Hematopoietic multipotent progenitor cell treated with erythropoietin and hydrocortisone succinate and interleukin-3 and kit ligand, for 8 days (in vitro differentiated cells): ENCODE data around the gene FN3K.

Experiments
- DNase-seq: peaks from one replicate; pipeline ENCODE4 v3.0.0-alpha.2; 2015

The FN3K gene

DNA sequence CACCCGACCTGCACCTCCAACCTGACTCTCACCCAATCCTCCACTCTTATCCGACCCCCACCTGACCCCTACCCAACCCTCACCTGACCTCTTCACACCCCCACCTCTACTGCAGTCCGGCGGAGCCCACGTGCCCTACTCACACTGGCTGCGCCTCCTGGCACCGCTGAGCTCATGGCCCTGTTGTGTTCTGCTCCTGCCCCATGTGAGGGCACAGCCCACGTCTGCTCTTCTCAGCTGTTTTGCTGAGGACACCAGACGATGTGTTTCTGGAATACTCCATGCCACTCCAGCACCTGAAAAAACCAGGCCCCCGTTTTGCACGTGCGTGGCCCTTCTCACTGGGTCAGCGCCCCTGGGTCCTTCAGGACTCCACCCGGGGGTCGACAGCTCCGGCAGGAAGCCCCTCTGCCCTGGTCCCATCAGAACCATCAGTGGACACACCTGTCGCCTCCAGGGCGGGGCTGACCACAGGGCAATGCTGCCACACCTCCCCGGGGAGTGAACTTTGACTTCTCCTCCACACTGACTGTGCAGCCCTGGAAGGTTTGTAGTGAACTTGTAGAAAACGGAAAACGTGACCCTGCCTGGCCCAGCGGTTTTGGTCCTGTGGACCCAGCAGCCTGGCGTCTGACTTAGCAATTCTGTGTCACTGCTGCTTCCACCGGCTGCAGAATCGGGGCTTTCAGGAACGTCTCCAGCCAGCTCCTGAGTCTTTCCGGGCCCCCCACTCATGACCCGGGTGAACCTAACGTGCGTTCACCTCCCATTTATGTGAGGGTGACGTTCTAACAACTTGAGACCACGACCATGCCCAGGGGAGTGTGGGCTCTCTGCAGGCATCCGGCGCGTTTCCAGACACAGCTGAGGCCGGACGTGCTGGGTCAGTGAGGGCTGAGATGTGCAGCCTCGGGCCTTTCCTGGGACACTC, 31.2 kb upstream of the FN3K start:
- no peak for DNase-seq

DNA sequence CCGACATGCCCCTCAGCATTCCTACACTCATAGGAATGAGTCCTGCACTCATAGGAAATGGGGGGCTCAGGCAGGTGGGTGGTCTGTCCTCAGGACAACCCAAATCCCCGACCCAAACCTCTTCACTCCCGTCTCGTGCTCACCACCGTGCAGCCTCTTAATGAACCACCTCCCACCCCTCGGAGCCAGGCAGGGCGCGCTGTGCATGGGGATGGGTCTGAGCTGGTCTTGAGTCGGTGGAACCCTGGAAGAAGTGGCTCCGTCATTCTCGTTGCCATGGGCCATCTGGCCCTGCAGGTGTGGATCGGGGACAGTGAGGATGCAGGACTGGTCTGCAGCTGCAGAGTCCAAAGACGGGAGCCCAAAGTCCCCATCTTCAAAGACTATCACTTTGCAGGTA, 30.5 kb upstream of the FN3K start:
- DNase-seq = no peak

DNA sequence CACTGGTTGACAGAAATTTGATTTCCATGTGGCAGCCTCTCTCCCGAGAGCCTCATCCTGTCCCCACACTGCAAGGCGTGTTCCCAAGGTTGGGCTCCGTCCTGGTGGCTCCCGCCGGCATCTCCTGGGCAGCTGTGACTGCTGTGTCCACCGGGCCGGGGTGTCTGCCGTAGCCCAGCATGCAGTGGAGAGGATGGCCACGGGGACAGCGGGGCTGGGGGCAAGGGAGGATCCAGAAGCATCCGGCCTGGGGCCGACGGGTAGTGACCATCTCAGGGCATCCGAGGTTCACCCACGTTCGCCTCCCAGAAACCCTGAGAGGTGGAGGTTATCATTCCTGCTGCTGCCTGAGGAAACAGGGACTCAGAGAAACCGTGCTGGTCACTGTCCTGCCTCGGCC, 29.7 kb upstream of the FN3K start:
- DNase-seq = no peak

DNA sequence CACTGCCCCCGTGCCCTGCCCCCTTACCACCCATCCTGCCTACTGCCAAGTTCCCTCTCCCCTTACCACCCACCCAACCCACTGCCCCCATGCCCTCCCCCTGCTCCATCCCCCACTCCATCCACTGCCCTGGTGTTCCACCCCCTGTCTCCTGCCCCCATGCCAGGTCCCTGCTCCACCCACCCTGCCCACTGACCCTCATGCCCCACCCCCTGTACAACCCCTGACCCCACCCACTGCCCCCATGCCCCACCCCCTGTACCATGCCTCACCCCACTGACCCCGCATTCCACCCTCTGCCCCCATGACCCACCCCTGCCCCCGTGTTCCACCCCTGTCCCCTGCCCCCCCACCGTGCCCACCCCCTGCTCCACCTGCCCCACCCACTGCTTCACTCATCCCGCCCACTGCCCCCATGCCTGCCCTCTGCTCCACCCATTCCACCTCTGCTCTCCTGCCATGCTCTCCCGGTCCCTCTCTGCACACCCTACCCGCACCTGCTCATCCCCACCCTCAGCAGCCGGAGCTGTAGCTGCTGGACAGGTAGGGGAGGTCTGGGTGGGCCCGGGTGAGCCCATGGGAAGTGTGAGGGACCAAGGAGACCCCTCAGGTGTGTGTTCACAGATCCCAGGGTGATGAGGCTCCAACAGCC, 26.3 kb upstream of the FN3K start:
- no peak for DNase-seq

DNA sequence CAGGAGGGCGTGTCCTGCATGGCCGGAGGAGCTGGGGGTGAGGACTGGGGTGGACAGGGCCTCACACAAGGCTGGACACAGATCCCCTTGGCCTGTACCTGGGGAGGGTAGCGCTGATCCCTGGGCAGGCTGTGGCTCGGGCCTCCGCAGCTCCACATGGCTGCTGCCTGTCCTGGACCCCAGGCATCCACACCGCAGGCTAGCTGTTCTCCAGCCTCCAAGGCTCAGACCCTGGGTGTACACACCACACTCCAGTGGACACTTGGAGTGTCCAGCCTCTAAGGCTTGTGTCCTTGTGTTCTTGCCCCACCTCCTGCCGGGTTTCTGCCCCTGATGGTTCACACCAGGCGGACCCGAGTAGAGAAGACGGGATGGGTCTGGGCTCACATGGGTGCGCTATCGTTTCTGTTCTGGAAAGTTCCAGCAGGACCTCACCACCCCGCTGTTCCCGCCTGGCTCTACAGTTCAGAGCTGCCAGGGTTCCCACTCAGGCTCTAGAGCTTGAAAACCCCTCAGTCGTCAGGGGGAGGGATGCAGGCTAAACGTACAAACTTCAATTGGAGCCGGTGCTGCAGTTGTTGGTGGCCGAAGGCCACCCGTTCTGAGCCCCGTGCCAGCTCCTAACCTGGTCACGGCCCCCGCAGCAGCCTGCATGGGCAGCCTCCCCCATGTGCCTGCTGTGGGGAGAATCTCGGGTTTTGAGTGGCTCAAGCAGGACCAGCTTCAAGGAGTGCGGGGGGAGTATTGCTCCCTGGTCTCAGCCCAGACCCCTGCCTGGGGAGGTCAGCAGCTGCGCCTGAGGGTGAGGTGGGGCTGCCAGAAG, 25.5 kb upstream of the FN3K start:
- DNase-seq = no peak

DNA sequence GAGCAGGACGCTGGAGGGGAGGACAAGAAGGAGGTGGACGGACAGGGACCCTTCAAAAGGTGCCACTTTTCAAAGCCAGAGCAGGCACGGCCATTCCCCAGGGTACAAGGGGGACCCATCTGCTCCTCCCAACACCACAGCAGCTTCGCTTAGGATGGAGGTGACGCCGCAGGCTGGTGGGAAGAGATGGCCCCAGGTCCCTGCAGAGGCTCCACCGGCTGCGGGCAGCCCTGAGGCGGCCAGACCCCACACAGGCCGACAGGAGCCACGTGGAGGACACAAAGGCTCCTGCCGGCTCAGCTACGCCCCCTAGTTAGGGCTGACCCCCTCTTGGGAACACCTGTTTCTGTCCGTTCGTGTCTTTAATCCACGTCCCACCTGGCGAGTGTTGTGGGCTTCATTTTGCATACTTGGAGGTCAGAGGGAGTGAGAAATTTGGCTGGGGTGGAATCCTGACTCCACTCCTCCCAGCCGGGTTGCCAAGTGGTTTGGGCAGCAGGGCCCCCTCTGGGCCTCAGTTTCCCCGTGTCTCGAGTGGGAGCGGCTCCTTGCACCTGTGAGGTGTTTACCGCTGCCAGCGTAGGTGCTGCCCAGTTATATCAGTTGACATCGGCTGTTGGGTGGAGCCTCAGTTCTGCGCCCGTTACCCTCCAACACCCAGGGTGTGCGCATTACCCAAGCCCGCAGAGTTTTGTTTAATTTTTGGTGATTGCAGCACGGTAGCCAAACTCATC, 24.7 kb upstream of the FN3K start:
- no peak for DNase-seq

DNA sequence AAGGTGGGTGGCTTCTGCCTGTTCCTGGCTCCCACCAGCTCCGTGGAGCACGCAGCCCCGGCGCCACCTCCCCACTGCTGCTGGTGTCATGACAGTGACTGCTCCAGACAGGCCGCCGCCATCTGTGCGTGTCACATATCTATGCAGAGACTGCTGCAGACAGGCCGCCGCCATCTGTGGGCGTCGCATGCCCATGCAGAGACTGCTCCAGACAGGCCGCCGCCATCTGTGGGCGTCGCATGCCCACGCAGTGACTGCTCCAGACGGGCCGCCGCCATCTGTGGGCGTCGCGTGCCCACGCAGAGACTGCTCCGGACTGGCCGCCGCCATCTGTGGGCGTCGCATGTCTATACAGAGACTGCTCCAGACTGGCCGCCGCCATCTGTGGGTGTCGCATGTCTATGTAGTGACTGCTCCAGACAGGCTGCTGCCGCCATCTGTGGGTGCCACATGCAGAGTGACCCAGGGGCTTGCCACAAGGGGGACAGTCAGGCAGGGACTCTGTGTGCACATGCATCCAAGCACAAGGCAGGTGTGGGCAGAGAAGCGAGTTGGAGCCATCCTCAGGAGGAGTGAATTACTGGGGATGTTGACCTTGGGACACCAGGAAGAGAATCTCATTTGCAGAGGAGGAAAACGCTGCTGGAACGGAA, 22.2 kb upstream of the FN3K start:
- DNase-seq = no peak

DNA sequence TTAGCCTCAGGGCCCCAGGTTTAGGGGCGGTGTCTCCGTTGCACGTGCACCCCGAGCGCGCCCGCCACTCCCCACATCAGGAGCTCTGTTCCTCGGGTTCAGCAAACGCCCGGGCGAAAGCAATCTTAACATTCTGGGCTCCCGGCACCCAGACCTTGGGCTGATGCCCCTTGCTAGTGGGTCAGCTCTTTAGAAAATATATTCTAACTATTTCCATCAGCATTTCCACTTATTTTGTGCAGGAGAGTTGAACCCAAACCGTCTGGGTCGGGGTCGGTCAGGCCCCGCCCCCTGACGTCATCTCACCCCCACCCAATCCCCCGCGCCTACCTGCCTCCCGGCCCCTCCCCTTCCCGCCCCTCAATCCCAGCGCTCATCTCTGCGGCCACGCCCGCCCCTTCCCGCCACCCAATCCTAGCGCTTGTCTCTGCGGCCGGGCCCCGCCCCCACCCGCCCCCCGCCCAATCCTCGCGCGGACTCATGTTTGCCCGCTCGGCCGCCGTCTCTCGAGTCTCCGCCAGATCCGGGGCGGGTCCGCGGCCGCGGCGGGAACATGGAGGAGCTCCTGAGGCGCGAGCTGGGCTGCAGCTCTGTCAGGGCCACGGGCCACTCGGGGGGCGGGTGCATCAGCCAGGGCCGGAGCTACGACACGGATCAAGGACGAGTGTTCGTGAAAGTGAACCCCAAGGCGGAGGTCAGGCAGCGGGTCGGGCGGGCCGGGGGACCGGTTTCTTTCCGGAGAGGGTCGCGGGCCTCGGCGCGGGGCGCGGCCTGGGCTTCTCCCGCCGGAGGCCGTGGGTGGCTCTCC, 19.0 kb upstream of the FN3K start, which contains the start of gene FN3KRP:
TSS of gene FN3KRP (plus strand) at position 504 of the 808 bp plus-strand sequence. CDS start at position 554, 50 bp downstream.
- DNase-seq = peak; percentile 90

DNA sequence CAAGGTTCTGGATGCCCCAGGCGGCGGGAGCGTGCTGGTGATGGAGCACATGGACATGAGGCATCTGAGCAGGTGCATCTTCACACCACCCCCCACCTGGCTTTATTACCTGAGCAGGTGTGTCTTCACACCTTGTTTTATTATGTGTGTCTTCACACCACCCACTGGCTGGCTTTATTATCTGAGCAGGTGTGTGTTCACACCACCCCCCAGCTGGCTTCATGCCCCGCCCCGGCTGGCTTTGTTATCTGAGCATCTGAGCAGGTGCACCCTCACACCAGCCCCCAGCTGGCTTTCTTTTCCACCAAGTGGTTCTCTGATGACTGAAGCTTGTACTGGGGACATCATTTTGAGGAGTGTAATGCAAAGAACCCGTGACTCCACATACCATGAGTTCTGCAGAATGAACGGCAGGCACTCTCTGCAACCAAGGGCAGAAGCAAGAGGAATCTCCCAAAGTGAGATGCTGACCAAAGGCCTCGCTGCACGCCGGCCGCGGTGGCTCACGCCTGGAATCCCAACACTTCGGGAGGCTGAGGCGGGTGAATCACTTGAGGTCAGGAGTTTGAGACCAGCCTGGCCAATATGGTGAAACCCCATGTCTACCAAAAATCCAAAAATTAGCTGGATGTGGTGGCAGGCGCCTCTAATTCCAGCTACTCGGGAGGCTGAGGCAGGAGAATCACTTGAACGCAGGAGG, 16.3 kb upstream of the FN3K start:
- no peak for DNase-seq

DNA sequence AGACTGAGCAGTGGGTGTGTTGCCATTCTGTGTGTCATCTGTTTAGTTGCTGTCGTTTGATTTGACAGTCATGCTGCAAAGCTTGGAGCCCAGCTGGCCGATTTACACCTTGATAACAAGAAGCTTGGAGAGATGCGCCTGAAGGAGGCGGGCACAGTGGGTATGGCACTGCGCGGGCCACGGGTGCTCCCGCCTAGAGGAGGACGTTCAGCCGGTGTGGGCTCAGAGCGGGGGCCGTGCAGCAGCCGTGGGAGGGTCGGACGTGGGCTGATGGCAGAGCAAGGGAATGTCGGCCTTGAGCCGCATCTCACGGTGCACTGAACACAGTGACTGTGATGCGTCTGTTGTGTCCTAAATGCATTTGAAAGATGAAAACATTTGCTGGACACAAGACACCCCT, 15.2 kb upstream of the FN3K start:
- DNase-seq = no peak

DNA sequence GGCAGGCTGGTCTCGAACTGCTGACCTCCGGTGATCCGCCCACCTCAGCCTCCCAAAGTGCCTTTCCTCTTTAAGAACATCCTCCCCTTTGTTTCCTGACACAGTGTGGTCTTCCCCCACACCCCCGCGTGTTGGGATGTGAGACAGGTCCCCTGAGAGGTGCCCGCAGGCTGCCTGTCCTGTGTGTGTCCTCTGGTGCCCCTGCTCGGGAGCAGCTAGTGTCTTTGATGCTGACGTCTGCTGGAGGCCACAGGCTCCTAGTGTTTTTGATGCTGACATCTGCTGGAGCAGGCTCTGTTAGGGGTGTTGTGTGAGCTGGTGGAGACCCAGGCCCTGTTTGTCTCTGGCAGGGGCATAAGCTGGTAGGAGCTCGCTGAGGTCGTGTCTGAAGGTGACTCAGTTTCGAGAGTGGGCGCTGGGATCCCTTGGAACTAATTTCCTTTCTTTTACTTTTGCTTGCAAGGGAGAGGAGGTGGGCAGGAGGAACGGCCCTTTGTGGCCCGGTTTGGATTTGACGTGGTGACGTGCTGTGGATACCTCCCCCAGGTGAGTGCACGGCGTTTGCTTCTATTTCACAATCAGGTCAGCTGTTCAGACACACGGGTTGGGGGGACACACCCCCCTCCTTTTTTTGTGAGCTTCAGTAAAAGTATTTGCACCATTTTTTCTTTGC, 12.9 kb upstream of the FN3K start:
- no peak for DNase-seq

DNA sequence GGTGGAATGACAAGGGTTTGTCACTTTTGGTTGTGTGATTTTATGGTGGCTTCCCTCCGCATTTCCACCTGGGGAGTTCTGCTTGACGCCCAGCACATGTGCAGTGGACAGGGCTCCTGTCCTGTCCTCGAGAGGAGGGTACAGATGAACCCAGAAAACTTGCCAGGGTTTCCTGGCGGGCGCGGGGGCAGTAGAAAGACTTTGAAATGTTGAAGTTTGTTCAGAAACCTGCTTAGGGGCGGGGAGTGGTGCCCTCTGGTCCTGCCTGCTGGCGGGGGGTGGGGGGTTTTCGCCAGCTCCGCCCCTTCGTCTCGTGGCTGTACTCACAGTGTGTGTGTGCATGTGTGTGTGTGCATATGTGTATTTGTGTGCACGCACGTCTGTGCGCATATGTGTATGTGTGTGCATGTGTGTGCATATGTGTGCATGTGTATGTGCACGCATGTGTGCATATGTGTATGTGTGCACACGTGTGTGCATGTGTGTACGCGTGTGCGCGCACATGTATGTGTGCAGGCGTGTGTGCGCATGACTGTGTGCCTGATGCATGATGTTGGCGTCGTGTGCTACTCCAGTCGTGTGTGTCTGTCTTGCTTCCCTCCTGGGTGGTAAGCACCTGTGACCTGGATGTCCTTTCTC, 12.1 kb upstream of the FN3K start:
- DNase-seq = no peak

DNA sequence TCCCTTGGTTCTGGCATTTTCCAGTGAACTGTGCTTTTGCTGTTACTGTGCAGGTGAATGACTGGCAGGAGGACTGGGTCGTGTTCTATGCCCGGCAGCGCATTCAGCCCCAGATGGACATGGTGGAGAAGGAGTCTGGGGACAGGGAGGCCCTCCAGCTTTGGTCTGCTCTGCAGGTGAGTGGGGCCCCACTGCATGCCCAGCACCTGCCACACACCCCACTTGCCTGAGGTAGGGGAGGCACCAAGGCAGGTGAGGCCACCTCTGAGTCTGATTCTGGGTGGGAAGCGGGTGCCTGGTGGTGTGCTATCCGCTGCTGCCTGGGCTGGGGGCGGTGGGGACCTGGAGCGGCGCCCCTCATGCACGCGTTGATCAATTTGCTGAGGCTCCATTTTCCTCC, 9.0 kb upstream of the FN3K start:
- DNase-seq = no peak

DNA sequence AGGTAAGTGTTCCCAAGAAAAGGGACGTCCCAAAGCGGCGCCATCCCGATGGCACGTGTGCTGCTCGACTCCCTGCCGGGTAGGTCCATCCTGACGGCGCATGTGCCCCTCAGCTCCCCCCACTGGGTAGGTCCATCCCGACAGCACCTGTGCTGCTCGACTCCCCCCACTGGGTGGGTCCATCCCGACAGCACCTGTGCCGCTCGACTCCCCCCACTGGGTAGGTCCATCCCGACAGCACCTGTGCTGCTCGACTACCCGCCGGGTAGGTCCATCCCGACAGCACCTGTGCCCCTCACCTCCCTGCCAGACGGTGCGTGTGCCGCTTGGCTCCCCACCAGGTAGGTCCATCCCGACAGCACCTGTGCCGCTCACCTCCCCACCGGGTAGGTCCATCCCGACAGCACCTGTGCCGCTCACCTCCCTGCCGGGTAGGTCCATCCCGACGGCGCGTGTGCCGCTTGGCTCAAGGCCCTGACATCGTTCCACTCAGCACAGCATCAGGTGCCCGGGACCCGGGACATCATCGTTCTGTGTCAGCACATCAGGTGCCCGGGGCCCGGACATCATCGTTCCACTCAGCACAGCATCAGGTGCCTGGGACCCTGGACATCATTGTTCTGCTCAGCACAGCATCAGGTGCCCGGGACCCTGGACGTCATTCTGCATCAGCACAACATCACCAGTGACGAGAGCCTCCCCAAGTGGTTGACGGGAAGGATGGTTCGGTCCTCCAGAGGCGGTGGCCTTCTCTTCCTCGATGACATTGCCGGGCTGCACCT, 5.7 kb upstream of the FN3K start:
- no peak for DNase-seq

DNA sequence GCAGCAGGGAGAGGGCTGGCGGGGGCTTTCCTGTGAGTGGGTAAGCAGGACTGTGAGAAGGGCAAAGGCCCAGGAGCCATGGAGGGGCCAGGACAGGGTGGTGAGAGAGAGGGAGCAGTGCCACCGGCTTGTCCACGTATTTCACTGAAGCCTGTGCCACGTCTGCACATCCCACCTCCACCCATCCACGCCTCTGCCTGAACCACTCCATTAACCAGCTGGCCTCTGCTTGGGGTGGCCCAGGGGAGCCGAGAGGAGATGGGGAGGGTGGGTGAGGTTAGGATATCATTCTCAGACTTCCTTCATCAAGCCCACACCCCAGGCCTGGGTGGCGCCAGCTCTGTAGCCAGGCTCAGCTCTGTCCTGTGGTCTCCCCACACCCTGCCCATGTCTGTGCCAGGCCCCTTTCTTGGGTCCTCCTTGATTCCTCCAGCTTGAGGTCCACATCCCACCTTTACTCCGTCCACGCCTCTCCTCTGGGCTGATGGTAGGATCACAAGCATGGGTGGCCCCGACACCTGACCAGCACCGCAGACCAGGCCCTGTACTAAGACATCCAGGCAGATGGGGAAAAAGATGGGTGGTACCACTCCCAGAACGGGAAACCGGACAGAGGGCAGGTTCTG, 3.2 kb upstream of the FN3K start:
- DNase-seq = no peak

DNA sequence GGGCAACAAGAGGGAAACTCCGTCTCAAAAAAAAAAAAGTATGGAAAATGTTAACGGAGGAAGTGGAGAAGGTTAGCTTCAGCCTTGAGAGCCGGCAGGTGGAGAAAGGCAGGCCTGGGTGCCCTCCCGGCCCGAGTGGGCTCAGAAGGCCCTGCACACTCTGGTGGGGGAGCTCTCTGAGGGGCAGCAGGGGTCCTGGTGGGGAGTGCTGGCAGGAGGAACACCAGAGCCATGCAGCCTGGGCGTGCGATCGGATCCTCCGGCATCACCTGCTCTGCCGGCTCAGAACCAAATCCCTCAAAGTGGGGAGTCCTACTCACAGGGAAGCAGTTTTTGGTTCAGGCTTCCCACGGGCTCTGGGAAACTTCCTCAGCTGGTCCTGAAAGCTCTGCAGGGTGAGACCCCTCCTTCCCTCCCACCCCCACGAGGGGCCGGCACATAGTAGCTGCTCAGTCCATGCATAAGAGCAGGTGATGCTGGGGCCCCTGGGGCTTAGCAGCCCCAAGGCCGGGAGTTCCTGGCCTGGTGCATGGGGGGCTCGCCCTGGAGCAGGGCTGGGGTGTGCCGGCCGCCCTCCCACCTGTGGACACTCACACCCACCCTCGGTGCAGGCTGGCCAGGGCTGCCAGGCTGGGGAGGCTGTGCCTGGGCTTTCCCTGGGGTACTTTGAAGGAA, 1.2 kb downstream of the FN3K start:
- no peak for DNase-seq
